Measurements from ENCODE around the gene POLR3C. TPM values are rescaled to one million over a fixed set of nuclear protein-coding genes. Genes with fewer than 3 reads are reported as not detected.

POLR3C gene, protein sequence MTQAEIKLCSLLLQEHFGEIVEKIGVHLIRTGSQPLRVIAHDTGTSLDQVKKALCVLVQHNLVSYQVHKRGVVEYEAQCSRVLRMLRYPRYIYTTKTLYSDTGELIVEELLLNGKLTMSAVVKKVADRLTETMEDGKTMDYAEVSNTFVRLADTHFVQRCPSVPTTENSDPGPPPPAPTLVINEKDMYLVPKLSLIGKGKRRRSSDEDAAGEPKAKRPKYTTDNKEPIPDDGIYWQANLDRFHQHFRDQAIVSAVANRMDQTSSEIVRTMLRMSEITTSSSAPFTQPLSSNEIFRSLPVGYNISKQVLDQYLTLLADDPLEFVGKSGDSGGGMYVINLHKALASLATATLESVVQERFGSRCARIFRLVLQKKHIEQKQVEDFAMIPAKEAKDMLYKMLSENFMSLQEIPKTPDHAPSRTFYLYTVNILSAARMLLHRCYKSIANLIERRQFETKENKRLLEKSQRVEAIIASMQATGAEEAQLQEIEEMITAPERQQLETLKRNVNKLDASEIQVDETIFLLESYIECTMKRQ
- total RNA-seq (2021; ENCODE audit: unreplicated experiment) = 35.1 TPM
- 23.8 TPM for polyA plus RNA-seq (2012; ENCODE audit: insufficient read length)
- Bru-seq, nascent RNA = percentile 87 among the genes with signal in this experiment
- BruChase-seq, experiment 1, labeled RNA remaining after a 2-hour chase = percentile 80 among the genes with signal in this experiment
- percentile 84 among the genes with signal in this experiment for BruChase-seq, experiment 2, labeled RNA remaining after a 6-hour chase
- long read RNA-seq, transcript POLR3C-201 (15 exons, 1,851 nt) = major isoform, 61 of 96 reads
- long read RNA-seq, partial matches to known transcripts = 8 of 96 reads
- long read RNA-seq, other reads (novel, unspliced or antisense) = 27 of 96 reads

DNA sequence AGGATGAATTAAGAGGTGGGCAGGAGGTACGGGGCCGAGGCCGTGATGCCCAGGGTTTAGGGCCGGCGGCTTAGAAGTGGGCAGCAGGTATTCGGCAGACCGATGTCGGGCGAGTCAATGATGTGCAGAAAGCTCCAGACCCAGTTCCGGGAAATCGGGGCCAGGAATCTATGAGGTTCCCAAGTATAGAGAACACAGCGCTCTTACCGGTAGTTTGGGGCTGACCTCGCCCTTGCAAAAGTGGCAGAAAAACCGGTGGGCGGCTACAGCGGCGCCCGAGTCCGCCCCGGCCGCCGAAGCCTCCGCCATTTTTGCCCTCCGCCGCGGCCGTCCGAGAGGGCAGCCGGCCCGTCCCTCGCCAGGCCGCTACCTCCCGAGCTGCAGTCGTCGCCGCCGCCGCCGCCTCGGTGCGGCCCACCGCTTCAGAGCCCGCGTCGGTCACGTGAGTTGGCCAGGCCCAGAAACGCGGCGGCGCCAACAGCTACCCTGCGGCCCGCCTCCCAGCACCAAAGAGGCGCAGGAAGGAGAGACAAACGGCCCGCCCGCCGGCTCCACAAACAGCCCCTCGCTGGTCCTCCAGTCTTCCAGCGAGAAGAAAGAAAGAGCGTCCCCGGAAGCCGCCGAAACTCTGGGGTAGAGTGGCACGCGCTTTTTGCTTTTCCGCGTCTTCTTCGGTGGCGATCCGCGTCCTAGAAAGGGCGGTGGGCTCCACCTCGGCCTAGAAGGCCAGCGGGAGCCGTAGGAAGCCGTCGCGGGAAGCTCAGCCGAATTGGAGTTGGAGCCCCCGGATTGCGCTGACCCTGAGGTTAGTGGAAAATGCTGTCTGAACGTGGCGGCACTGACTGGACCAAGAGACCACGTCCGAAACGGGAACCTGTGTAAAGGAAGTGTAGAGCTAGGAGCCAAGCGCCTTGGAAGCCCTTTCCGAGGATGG, at the start of gene POLR3C, which contains the start of gene RNF115:
TSS of gene POLR3C (plus strand) at position 636 of the 934 bp plus-strand sequence. CDS start 1,577 bp downstream, outside the sequence.
TSS of gene RNF115 (minus strand) at position 531 of the 934 bp plus-strand sequence. CDS start at position 309, 222 bp downstream.
- peak; percentile 97 for ATAC-seq
- Histone ChIP-seq H3K36me3 (ENCODE audit: control insufficient read depth, insufficient read depth, low read length) (peaks cover 13% of the 10 kb centered on the region), H3K27me3 (ENCODE audit: control insufficient read depth, insufficient read depth, low read length) (no peaks in the 10 kb centered on the region), H3K27ac (ENCODE audit: low read length) (peak within 1 kb of the TSS; percentile 99), H3K9me3 (ENCODE audit: control insufficient read depth, insufficient read depth, low read depth, low read length) (no peaks in the 10 kb centered on the region), H3K4me1 (ENCODE audit: control insufficient read depth, insufficient read depth, low read length) (peaks cover 11% of the 10 kb centered on the region; the same call in 1 of the 2 replicates), H3K4me3 (ENCODE audit: low read depth in 2 of 2, low read length in 2 of 2) (peak within 1 kb of the TSS; percentile 95 to 99)
- TF ChIP-seq, protein P1, sequence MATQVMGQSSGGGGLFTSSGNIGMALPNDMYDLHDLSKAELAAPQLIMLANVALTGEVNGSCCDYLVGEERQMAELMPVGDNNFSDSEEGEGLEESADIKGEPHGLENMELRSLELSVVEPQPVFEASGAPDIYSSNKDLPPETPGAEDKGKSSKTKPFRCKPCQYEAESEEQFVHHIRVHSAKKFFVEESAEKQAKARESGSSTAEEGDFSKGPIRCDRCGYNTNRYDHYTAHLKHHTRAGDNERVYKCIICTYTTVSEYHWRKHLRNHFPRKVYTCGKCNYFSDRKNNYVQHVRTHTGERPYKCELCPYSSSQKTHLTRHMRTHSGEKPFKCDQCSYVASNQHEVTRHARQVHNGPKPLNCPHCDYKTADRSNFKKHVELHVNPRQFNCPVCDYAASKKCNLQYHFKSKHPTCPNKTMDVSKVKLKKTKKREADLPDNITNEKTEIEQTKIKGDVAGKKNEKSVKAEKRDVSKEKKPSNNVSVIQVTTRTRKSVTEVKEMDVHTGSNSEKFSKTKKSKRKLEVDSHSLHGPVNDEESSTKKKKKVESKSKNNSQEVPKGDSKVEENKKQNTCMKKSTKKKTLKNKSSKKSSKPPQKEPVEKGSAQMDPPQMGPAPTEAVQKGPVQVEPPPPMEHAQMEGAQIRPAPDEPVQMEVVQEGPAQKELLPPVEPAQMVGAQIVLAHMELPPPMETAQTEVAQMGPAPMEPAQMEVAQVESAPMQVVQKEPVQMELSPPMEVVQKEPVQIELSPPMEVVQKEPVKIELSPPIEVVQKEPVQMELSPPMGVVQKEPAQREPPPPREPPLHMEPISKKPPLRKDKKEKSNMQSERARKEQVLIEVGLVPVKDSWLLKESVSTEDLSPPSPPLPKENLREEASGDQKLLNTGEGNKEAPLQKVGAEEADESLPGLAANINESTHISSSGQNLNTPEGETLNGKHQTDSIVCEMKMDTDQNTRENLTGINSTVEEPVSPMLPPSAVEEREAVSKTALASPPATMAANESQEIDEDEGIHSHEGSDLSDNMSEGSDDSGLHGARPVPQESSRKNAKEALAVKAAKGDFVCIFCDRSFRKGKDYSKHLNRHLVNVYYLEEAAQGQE (IDR thresholded peaks at IDR 0.05; ENCODE audit: insufficient read depth in 1 of 2, low read depth in 2 of 2, low read length in 1 of 2) = no peak
- TF ChIP-seq POLR2AphosphoS5 (IDR thresholded peaks at IDR 0.05; ENCODE audit: low read depth, low read length) (peak; percentile 79; the same call in 1 of the 2 replicates), TCF7L2 (IDR thresholded peaks at IDR 0.05; ENCODE audit: low read depth, low read length) (peak; percentile 76)
- intact Hi-C loops (cut with micrococcal nuclease; ENCODE audit: unreplicated experiment) = no loop called here
- TSS peak; percentile 66 for BruUV-seq (replicated peaks)
- DNase-seq (ENCODE audit: low read depth, low spot score) = no peak
- in situ Hi-C loops (cut with HindIII; ENCODE audit: low pct_unique_long_range_greater_than_20kb, low sequenced_read_pairs) = no loop called here
- CTCF ChIA-PET = interaction anchor here (0.9 kb wide), 1 partner anchor 95 kb away, joined by 3 read pairs; the partner anchor contains the start of gene PEX11B
- POLR2A ChIA-PET = interaction anchor here (0.6 to 0.7 kb wide), 4 partner anchors 17 to 166 kb away, joined by 3 to 5 read pairs (median 3); partner anchors contain the start of gene PIAS3

DNA sequence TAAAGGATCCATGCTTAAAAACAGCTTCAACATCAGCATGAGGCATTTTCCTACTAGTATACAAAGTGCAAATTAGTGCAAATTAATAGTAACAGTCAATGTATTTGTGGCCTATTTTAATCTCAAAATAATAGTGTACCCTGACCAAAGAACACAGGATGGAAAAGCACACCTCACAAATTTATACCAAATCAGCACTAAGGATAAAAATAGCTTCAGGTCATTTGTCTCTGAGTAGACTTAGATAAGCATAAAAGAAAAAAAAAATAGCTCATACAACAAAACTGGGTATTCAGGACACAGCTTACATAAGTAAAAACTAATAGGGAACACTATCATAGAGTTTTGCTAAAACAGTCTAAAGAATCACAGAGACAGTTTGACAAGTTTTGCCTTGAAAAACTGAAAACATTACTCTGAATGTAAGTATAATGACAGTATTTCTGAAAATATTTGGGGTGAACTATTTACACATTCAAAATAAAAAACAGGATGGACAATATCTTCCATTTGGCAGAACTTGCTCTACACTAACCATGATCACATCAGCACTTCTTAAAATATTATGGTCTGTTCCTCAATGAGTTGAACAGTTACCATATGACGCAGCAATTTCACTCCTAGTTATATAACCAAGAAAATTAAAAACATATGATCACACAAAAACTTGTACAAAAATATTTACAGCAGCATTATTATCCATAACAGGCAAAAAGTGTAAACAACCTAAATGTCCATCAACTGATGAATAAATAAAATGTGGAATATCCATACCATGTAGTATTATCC, 46.4 kb upstream of the POLR3C start:
- POLR2A ChIA-PET = no interaction called here
- TSS peak; percentile 10 for BruUV-seq (replicated peaks)

More for the DNA sequence above, 46.4 kb upstream of the POLR3C start:
- no peak overlapping the region for H3K27ac ChIP-seq (ENCODE audit: low read length)
- intact Hi-C loops (cut with micrococcal nuclease; ENCODE audit: unreplicated experiment) (no loop called here), in situ Hi-C loops (cut with HindIII; ENCODE audit: low pct_unique_long_range_greater_than_20kb, low sequenced_read_pairs) (no loop called here)
- H3K9me3 ChIP-seq (ENCODE audit: control insufficient read depth, insufficient read depth, low read depth, low read length) = no peaks in the 10 kb centered on the region
- no peaks in the 10 kb centered on the region for H3K27me3 ChIP-seq (ENCODE audit: control insufficient read depth, insufficient read depth, low read length)
- no peak for TF ChIP-seq SIN3A (IDR thresholded peaks at IDR 0.05; ENCODE audit: borderline replicate concordance, insufficient read depth, low read depth, low read length)
- TF ChIP-seq, protein P1 (IDR thresholded peaks at IDR 0.05; ENCODE audit: insufficient read depth in 1 of 2, low read depth in 2 of 2, low read length in 1 of 2) = no peak
- no peak for TF ChIP-seq TCF7L2 (IDR thresholded peaks at IDR 0.05; ENCODE audit: low read depth, low read length)
- TF ChIP-seq POLR2AphosphoS5 (IDR thresholded peaks at IDR 0.05; ENCODE audit: low read depth, low read length) = no peak
- TF ChIP-seq, protein P2, sequence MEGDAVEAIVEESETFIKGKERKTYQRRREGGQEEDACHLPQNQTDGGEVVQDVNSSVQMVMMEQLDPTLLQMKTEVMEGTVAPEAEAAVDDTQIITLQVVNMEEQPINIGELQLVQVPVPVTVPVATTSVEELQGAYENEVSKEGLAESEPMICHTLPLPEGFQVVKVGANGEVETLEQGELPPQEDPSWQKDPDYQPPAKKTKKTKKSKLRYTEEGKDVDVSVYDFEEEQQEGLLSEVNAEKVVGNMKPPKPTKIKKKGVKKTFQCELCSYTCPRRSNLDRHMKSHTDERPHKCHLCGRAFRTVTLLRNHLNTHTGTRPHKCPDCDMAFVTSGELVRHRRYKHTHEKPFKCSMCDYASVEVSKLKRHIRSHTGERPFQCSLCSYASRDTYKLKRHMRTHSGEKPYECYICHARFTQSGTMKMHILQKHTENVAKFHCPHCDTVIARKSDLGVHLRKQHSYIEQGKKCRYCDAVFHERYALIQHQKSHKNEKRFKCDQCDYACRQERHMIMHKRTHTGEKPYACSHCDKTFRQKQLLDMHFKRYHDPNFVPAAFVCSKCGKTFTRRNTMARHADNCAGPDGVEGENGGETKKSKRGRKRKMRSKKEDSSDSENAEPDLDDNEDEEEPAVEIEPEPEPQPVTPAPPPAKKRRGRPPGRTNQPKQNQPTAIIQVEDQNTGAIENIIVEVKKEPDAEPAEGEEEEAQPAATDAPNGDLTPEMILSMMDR (IDR thresholded peaks at IDR 0.05) = no peak
- no peak for DNase-seq (ENCODE audit: low read depth, low spot score)
- H3K36me3 ChIP-seq (ENCODE audit: control insufficient read depth, insufficient read depth, low read length) = peaks cover 3% of the 10 kb centered on the region; the same call in 1 of the 2 replicates
- no peak overlapping the region for H3K4me3 ChIP-seq (ENCODE audit: low read depth in 2 of 2, low read length in 2 of 2)
- H3K4me1 ChIP-seq (ENCODE audit: control insufficient read depth, insufficient read depth, low read length) = peaks cover 10% of the 10 kb centered on the region
- CTCF ChIA-PET = no interaction called here
- ATAC-seq = no peak
